Activated naive CD8-positive, alpha-beta T cell treated with anti-CD3 and anti-CD28 coated beads for 36 hours (primary cell): ENCODE data around the gene PRKAG2. TPM values are rescaled to one million over a fixed set of nuclear protein-coding genes. Genes with fewer than 3 reads are reported as not detected.

Experiments
- DNase-seq: peaks from one replicate; pipeline ENCODE4 v3.0.0; 2021
- H3K27ac Mint-ChIP-seq: one replicate; pipeline ENCODE4 v1.8.0; 2022; ENCODE audit warnings: mild to moderate bottlenecking, moderate library complexity, mixed read lengths
- H3K27me3 Mint-ChIP-seq: one replicate; pipeline ENCODE4 v1.8.0; 2022; ENCODE audit warnings: mild to moderate bottlenecking, mixed read lengths
- H3K36me3 Mint-ChIP-seq: one replicate; pipeline ENCODE4 v1.8.0; 2021; ENCODE audit warnings: mild to moderate bottlenecking, mixed read lengths
- H3K4me1 Mint-ChIP-seq: one replicate; pipeline ENCODE4 v1.8.0; 2021; ENCODE audit warnings: mixed read lengths
- H3K4me3 Mint-ChIP-seq: one replicate; pipeline ENCODE4 v1.8.0; 2022; ENCODE audit warnings: mild to moderate bottlenecking, moderate library complexity, mixed read lengths
- H3K9me3 Mint-ChIP-seq: one replicate; pipeline ENCODE4 v1.8.0; 2022; ENCODE audit warnings: mixed read lengths
- total RNA-seq, 2 experiments: library from RNA; stranded (reverse); gene quantifications; one replicate each; pipeline ENCODE4 v1.2.3, GENCODE V29; 2021

PRKAG2 gene
- total RNA-seq, 2 experiments from 2014 or later, result 18.7 to 19.4 TPM

- Mint-ChIP-seq H3K27me3 (no peaks in the 10 kb centered on the region), H3K4me3 (no peak overlapping the region), H3K36me3 (peaks cover 3% of the 10 kb centered on the region), H3K9me3 (no peaks in the 10 kb centered on the region), H3K4me1 (peaks cover 3% of the 10 kb centered on the region), H3K27ac (no peak overlapping the region)
- no peak for DNase-seq
Observed at GRCh38 chr7:151777908-151778670, 98.8 kb downstream of the PRKAG2 start.

- no peak for DNase-seq
- peaks cover 3% of the 10 kb centered on the region for H3K36me3 Mint-ChIP-seq
- H3K27ac Mint-ChIP-seq, result no peak overlapping the region
- peaks cover 1% of the 10 kb centered on the region for H3K4me1 Mint-ChIP-seq
- H3K4me3 Mint-ChIP-seq, result no peak overlapping the region
- H3K9me3 Mint-ChIP-seq, result no peaks in the 10 kb centered on the region
- no peaks in the 10 kb centered on the region for H3K27me3 Mint-ChIP-seq
Observed at GRCh38 chr7:151777495-151777880, 99.4 kb downstream of the PRKAG2 start.

DNA sequence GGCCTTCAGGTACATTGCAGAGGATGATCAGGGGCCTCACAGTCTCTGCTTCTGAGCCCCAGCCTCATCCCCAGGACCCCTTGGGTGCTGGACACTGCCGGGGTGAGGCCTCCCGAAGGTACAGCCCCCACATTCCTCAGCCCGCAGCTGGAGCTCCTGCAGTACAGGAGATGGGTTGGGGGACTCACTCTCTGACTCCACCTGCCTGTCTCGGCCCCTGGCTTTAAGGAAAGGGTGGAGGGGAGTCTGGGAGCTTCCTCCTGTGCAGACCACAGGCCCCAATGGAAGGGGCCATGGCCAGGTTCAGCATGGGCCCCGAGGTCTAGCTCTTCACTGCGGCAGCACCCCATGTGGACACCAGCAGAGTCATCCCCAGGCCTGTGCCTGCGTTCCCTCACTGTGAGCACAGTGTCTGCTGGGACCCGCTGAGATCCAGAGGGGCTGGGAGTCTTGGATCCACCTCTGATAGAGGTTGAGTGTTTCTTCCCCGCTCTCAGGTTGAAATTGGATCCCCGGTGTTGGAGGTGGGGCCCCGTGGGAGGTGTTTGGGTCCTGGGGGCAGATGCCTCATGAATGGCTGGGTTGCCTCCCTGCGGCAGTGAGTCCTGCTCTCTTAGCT lies 99.9 kb downstream of the PRKAG2 start:
- no peaks in the 10 kb centered on the region for H3K4me1 Mint-ChIP-seq
- H3K27me3 Mint-ChIP-seq, result no peaks in the 10 kb centered on the region
- no peak overlapping the region for H3K27ac Mint-ChIP-seq
- peaks cover 3% of the 10 kb centered on the region for H3K36me3 Mint-ChIP-seq
- no peak overlapping the region for H3K4me3 Mint-ChIP-seq
- DNase-seq, result no peak
- H3K9me3 Mint-ChIP-seq, result no peaks in the 10 kb centered on the region

- no peak overlapping the region for H3K4me3 Mint-ChIP-seq
- H3K36me3 Mint-ChIP-seq, result peaks cover 5% of the 10 kb centered on the region
- H3K9me3 Mint-ChIP-seq, result no peaks in the 10 kb centered on the region
- peaks cover 2% of the 10 kb centered on the region for H3K4me1 Mint-ChIP-seq
- H3K27me3 Mint-ChIP-seq, result no peaks in the 10 kb centered on the region
- DNase-seq, result no peak
- H3K27ac Mint-ChIP-seq, result no peak overlapping the region
Observed at GRCh38 chr7:151776446-151776845, 100.5 kb downstream of the PRKAG2 start.

DNA sequence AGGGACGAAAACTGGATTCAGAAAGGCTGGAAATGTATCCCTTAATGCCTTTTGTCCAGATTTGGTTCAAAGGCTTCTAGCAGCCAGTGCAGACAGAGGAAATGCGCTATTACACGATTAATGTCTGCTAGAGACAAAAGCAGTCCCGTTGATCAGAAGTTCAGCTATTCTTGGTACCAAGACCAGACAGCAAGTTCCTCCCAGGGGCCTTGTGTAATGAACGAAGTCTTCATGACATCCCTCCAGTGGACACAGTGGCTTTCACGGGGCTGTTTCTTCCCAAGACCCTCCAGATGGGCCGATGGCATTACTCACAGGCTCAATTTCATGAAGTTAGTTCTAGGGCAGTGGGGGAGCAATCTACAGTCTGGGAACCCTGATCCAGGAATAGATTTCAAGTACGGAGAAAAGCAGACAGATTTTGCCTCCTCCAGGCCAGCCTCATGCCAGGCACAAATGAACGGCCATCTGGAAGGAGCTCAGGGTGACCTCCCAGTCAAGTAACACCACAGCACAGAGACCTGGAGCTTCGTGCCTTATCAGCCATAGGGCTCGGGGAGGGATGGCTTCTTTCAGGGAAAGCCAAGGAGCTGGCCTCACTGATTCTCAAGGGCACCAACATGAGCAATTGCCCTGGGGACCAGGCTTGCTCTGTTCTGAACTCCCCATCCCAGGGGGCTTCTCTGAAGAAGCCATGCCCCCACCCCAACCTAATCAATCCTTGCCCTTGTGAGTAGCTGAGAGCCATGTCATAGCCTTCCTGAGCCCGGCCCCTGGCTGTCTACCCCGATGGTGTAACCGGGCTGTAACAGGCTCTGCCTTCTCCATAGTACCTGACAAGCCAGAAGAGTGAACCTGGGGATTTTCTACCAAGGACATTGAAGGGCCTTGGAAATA lies 101.1 kb downstream of the PRKAG2 start:
- no peaks in the 10 kb centered on the region for H3K27me3 Mint-ChIP-seq
- H3K4me3 Mint-ChIP-seq, result no peak overlapping the region
- H3K36me3 Mint-ChIP-seq, result peaks cover 7% of the 10 kb centered on the region
- no peak overlapping the region for H3K27ac Mint-ChIP-seq
- H3K9me3 Mint-ChIP-seq, result no peaks in the 10 kb centered on the region
- DNase-seq, result no peak
- peaks cover 3% of the 10 kb centered on the region for H3K4me1 Mint-ChIP-seq

- Mint-ChIP-seq H3K27me3 (no peaks in the 10 kb centered on the region), H3K36me3 (peaks cover 5% of the 10 kb centered on the region), H3K27ac (no peak overlapping the region), H3K4me1 (peaks cover 10% of the 10 kb centered on the region), H3K4me3 (no peak overlapping the region), H3K9me3 (no peaks in the 10 kb centered on the region)
- DNase-seq, result no peak
Observed at GRCh38 chr7:151774951-151775350, 102.0 kb downstream of the PRKAG2 start.

DNA sequence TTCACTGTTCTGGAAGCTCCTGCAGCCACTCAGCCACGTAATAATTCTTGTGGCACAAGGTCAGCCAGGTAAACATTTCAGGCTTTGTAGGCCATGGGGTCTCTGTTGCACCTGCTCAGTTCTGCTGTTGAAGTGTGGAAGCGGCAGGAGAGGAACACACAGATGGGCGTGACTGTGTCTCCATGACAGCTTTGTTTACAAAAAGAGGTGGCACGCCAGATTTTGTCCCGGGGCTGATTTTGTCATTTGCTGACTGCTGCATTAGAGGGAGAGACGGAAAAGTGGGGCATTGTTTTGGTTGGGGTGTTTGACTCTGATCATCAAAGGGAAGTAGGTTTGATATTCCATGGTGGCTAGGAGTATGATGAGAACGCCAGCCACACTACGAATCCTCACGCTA lies 103.1 kb downstream of the PRKAG2 start:
- DNase-seq, result no peak
- Mint-ChIP-seq H3K4me1 (peaks cover 20% of the 10 kb centered on the region), H3K36me3 (peaks cover 5% of the 10 kb centered on the region), H3K27ac (no peak overlapping the region), H3K27me3 (no peaks in the 10 kb centered on the region), H3K4me3 (no peak overlapping the region), H3K9me3 (no peaks in the 10 kb centered on the region)

GRCh38 chr7:151770232-151770631 lies 106.7 kb downstream of the PRKAG2 start:
- Mint-ChIP-seq H3K9me3 (peaks cover 2% of the 10 kb centered on the region), H3K4me3 (peak overlapping the region; percentile 65), H3K27ac (peak overlapping the region; percentile 97), H3K4me1 (peaks cover 45% of the 10 kb centered on the region), H3K36me3 (peaks cover 20% of the 10 kb centered on the region), H3K27me3 (no peaks in the 10 kb centered on the region)
- no peak for DNase-seq

- Mint-ChIP-seq H3K27ac (peak overlapping the region; percentile 97), H3K4me3 (peak overlapping the region; percentile 65), H3K9me3 (peaks cover 5% of the 10 kb centered on the region), H3K4me1 (peaks cover 49% of the 10 kb centered on the region), H3K27me3 (no peaks in the 10 kb centered on the region), H3K36me3 (peaks cover 27% of the 10 kb centered on the region)
- DNase-seq, result peak; percentile 60
Observed at GRCh38 chr7:151769188-151769821, 107.6 kb downstream of the PRKAG2 start.

GRCh38 chr7:151768805-151769187 lies 108.1 kb downstream of the PRKAG2 start:
- peaks cover 27% of the 10 kb centered on the region for H3K36me3 Mint-ChIP-seq

GRCh38 chr7:151767557-151767956 lies 109.4 kb downstream of the PRKAG2 start:
- Mint-ChIP-seq H3K36me3 (peaks cover 27% of the 10 kb centered on the region), H3K27me3 (no peaks in the 10 kb centered on the region), H3K9me3 (peaks cover 5% of the 10 kb centered on the region)

More at GRCh38 chr7:151768805-151769187, 108.1 kb downstream of the PRKAG2 start:
- Mint-ChIP-seq H3K4me3 (peak overlapping the region; percentile 65), H3K27ac (peak overlapping the region; percentile 97), H3K27me3 (no peaks in the 10 kb centered on the region), H3K4me1 (peaks cover 49% of the 10 kb centered on the region), H3K9me3 (peaks cover 5% of the 10 kb centered on the region)
- no peak for DNase-seq

GRCh38 chr7:151764056-151764920 lies 112.6 kb downstream of the PRKAG2 start:
- Mint-ChIP-seq H3K27ac (no peak overlapping the region), H3K27me3 (no peaks in the 10 kb centered on the region), H3K4me3 (no peak overlapping the region)

More at GRCh38 chr7:151767557-151767956, 109.4 kb downstream of the PRKAG2 start:
- peak overlapping the region; percentile 97 for H3K27ac Mint-ChIP-seq
- DNase-seq, result no peak
- no peak overlapping the region for H3K4me3 Mint-ChIP-seq
- H3K4me1 Mint-ChIP-seq, result peaks cover 49% of the 10 kb centered on the region

GRCh38 chr7:151763420-151763984 lies 113.4 kb downstream of the PRKAG2 start:
- H3K27ac Mint-ChIP-seq, result no peak overlapping the region

More at GRCh38 chr7:151764056-151764920, 112.6 kb downstream of the PRKAG2 start:
- Mint-ChIP-seq H3K4me1 (peaks cover 37% of the 10 kb centered on the region), H3K9me3 (peaks cover 5% of the 10 kb centered on the region), H3K36me3 (peaks cover 23% of the 10 kb centered on the region)
- DNase-seq, result no peak

More at GRCh38 chr7:151763420-151763984, 113.4 kb downstream of the PRKAG2 start:
- H3K27me3 Mint-ChIP-seq, result no peaks in the 10 kb centered on the region
- DNase-seq, result no peak
- H3K36me3 Mint-ChIP-seq, result peaks cover 23% of the 10 kb centered on the region
- no peak overlapping the region for H3K4me3 Mint-ChIP-seq
- H3K4me1 Mint-ChIP-seq, result peaks cover 32% of the 10 kb centered on the region
- H3K9me3 Mint-ChIP-seq, result peaks cover 5% of the 10 kb centered on the region
